ENCODE data around the gene FAM193B.

Gene FAM193B

GRCh38 chr5:177515580-177515979, 38.8 kb downstream of the FAM193B start:
- no peak for DNase-seq (ENCODE audit: low spot score)

- DNase-seq (ENCODE audit: low spot score) = no peak
Measured at GRCh38 chr5:177514541-177514940, 39.8 kb downstream of the FAM193B start.

GRCh38 chr5:177513500-177513899, 40.9 kb downstream of the FAM193B start:
- no peak for DNase-seq (ENCODE audit: low spot score)

- no peak for DNase-seq (ENCODE audit: low spot score)
Measured at GRCh38 chr5:177512736-177513380, 41.5 kb downstream of the FAM193B start.

- DNase-seq (ENCODE audit: low spot score) = no peak
Measured at GRCh38 chr5:177511796-177512675, 42.3 kb downstream of the FAM193B start.

GRCh38 chr5:177511181-177511580, 43.2 kb downstream of the FAM193B start:
- no peak for DNase-seq (ENCODE audit: low spot score)

- DNase-seq (ENCODE audit: low spot score) = no peak
Measured at GRCh38 chr5:177510567-177511053, 43.8 kb downstream of the FAM193B start.

- no peak for DNase-seq (ENCODE audit: low spot score)
Measured at GRCh38 chr5:177509991-177510566, 44.3 kb downstream of the FAM193B start.

GRCh38 chr5:177509381-177509951, 44.9 kb downstream of the FAM193B start, which contains the start of gene DOK3:
Gene DOK3, minus strand, starts transcription at chr5:177509826. Its CDS starts 286 bp downstream, at chr5:177509540.
- DNase-seq (ENCODE audit: low spot score) = no peak

- DNase-seq (ENCODE audit: low spot score) = no peak
Measured at GRCh38 chr5:177508837-177509236, 45.5 kb downstream of the FAM193B start.

- no peak for DNase-seq (ENCODE audit: low spot score)
Measured at GRCh38 chr5:177508221-177508611, 46.1 kb downstream of the FAM193B start.

- no peak for DNase-seq (ENCODE audit: low spot score)
Measured at GRCh38 chr5:177507596-177508220, 46.7 kb downstream of the FAM193B start.

- no peak for DNase-seq (ENCODE audit: low spot score)
Measured at GRCh38 chr5:177507165-177507564, 47.2 kb downstream of the FAM193B start.

- no peak for DNase-seq (ENCODE audit: low spot score)
Measured at GRCh38 chr5:177505075-177505474, 49.3 kb downstream of the FAM193B start.

GRCh38 chr5:177504086-177505056, 50.0 kb downstream of the FAM193B start:
- no peak for DNase-seq (ENCODE audit: low spot score)

GRCh38 chr5:177503351-177504085, 50.8 kb downstream of the FAM193B start:
- no peak for DNase-seq (ENCODE audit: low spot score)

GRCh38 chr5:177502886-177503285, 51.5 kb downstream of the FAM193B start:
- DNase-seq (ENCODE audit: low spot score) = no peak

- DNase-seq (ENCODE audit: low spot score) = no peak
Measured at GRCh38 chr5:177501874-177502678, 52.3 kb downstream of the FAM193B start.

Data from globus pallidus (tissue), 1 donor.